ENCODE data around the gene PARP15.
A peak's percentile ranks its signal among the peaks of the same experiment; 100 is the strongest.
"Not testable (repeated sequence)": the region's sequence is repeated elsewhere in the genome, so short reads cannot be mapped to it uniquely, and the experiment has no call there.

Gene PARP15
- total RNA-seq, result 38.4 to 95.1 reads per million in 2 donors

DNA sequence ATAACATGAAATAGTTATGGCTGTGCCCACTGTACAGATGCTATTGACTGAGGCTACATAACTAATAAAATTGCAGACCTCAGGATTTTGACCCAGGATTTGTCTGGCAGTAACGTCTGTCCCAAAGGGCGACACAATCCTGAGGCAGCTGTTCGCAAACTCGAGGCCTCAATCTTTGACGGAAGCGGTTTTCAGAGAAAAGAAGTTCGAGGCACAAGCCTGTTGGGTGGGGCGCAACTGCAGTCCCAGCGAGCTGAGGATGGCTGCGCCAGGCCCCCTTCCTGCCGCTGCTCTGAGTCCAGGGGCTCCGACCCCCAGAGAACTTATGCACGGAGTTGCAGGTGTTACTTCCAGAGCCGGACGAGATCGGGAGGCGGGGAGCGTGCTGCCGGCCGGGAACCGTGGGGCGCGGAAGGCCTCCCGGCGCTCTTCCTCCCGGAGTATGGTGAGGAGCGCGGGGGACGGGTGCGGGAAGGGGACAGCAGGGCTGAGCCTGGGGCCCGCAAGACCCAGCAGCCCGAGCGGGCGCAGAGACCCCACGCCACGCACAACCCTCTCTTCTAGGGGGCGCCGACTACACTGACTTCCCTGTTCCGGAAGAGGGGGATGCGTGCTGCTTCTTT lies at the start of gene PARP15:
PARP15 (plus strand) TSS at position 242 of the 623 bp plus-strand sequence; CDS start at position 260, 18 bp downstream.
- DNase-seq, result peak; percentile 11

- DNase-seq, result no peak
Observed at GRCh38 chr3:122530164-122530563, 47.3 kb upstream of the PARP15 start.

DNA sequence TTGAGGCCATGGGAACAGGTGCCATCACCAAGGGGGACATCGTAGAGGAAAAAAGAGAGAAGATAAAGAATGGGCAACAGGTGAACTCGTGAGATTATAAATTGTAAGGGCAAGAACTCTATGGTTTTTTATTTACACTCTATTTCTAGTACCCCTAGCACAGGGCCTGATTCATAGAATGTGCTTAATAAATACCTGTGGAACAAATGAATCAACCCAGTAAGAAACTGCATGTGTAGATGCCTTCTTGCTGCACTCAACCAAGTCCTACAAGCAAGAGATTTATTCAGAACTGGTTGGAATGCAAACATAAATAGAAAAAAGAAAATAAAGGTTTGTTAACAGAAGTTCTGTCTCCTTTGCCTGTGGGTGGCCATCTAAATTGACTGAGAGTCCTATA lies 44.0 kb upstream of the PARP15 start:
- no peak for DNase-seq

DNA sequence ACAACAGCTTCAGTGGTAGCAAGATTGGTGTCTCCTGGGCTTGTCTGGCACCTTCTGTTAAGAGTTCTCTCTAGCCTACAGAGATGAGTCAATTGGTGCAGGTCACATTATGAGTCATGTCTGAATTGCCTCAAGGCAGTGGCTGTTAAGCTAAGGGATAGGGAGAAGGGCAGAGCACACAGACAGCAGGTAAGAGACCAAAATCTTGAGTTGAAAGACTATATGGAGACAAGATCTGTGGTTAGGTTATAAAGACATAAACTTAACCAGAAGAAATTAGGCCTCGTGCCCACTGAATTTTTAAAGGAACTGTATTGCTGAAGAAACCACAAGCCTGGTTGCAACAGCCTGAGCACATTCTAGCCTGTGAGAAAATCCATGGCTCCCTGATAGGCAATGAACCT lies 43.5 kb upstream of the PARP15 start:
- DNase-seq, result no peak

GRCh38 chr3:122535964-122536631 lies 41.4 kb upstream of the PARP15 start:
- no peak for DNase-seq

DNA sequence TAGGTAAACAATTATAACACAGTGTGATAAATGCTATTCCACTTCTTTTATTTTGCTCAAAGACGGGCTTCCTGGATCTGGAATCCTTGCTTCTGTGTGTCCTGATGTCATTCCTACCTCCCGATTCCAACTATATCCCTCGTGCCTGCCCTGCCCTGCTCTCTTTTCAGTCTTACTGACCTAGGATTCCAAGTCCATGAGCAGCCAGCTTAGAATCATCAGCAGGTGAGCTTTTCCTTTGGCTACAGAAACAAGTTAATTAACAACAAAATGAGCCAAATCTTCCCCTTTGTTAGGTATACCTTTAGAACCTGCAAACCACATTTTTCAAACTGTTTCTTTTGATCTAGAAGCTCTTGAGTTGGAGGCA lies 40.8 kb upstream of the PARP15 start:
- no peak for DNase-seq

DNA sequence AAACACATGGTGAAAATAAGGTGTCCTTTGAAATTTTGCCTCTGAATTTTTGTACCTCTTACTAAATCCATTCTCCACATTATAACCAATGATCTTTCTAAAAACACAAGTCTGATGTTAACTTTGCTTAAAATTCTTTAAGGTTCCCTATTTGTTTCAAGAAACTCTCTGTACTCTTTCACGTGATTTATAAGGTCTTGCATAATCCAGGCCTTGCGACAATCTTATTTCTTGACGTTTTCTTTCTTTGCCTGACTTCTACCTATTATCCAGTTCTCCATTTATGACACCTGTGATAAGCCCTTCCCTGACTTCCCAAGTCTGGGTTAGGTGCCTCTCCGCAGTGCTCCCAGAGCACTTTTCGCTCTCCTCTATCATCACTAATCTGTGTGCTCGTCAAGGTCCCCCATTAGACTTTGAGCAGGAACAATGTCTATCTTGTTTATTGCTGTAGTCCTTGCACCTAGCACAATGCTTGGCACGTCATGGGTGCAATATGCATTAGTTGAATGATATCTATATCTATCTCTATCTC lies 38.4 kb upstream of the PARP15 start:
- no peak for DNase-seq

DNA sequence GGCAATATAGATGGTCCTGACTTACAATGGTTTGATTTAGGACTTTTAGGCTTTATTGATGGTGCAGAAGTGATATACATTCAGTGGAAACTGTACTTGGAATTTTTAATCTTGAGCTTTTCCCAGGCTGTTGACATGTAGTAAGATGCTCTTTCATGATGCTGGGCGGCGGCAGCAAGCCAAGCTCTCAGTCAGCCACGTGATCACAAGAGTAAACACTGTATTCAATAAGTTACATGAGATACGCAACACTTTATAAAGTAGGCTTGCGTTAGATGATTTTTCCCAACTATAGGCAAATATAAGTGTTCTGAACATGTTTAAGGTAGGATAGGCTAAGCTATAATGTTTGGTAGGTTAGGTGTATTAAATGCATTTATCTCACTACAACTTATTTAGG lies 31.3 kb upstream of the PARP15 start:
- DNase-seq, result no peak

DNA sequence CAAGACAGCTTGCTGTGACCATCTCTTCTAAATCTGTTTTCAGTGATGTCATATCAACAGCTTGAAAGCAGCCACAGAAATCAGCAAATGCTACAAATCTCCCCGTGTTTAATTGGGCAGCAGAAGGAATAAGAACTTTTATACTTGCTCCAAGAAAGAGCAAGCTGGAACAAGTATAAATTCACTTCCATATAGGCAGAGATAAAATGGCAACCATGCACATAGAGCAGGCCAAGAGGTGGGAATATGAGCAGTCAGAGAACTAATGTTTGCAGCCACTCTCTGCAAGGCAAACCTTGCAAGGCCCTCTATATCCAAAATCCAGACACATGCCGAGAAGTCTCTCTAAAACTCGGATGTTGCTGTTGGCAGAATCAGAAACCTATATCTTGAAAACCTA lies 29.4 kb upstream of the PARP15 start:
- no peak for DNase-seq

- no peak for DNase-seq
Observed at GRCh38 chr3:122548619-122549018, 28.8 kb upstream of the PARP15 start.

- no peak for DNase-seq
Observed at GRCh38 chr3:122553171-122553570, 24.3 kb upstream of the PARP15 start.

GRCh38 chr3:122555275-122556071 lies 22.0 kb upstream of the PARP15 start:
- no peak for DNase-seq

DNA sequence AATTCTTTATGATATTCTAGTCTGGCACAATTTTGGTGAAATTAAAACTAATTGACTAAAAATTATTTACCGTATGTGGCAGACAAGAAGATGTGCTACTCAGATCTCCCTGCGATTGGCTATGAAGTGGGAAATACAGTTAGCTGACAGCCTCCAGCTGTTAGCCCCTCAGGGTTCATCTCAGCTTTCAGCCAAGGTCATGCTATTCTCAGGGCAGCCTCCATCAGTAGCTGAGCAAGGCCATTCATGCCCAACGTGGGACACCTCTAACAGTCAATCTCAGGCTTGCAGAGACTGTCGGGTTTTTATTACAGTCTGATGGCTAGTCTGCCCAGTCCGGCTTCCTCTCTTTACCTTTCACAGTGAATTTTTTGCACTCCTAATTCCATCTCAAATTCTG lies 20.1 kb upstream of the PARP15 start:
- no peak for DNase-seq

GRCh38 chr3:122558605-122559004 lies 18.8 kb upstream of the PARP15 start:
- DNase-seq, result no peak

DNA sequence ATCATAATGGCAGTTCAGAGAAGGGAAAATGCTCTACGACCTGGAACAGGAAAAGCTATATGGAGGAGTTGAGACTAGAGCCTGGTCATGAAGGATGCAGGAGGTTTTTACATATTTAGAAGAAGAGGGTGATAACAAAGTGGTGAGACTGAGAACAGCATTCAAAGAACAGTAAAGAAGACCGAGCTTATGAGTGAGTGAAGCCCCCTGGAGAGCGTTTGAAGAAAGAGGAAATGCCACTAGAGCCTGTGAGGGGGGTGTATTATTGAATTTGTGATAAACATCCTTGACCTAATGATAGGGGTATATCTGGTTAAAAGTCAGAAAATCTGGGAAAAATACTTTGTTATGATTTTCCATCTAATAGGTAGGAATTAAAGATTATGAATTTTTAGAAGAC lies 17.5 kb upstream of the PARP15 start:
- DNase-seq, result no peak

- DNase-seq, result peak; percentile 39
Observed at GRCh38 chr3:122560680-122561079, 16.8 kb upstream of the PARP15 start.

GRCh38 chr3:122562923-122563716 lies 14.3 kb upstream of the PARP15 start:
- DNase-seq, result no peak

- DNase-seq, result no peak
Observed at GRCh38 chr3:122563717-122564025, 13.8 kb upstream of the PARP15 start.

DNA sequence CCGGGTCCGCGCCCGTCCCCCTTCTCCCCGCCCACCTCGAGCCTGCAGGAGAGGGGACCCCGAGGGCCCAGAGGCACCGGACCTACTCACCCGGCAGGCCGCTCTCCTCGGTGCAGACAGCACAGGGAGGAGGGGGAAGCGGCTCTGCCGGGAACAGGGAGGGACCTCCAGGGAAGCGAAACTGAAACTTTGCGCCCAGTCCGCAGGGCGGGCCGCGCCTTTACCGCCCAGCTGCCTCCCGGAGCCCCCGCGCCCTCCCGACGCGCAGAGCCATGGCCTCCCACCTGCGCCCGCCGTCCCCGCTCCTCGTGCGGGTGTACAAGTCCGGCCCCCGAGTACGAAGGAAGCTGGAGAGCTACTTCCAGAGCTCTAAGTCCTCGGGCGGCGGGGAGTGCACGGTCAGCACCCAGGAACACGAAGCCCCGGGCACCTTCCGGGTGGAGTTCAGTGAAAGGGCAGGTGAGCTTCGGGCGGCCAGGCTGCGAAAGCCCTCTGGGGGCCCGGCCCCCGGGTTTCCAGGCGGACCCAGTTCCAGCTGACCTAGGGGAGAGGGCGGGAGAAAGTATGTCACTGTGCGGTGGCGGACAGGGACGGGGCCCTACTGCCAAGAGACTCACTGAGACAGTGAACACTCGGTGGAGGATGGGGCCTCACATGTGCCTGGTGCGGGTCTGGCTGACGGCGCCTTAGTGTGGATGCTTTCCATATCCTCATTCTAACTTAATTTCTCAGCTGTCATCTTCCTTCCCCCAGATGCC lies 13.1 kb upstream of the PARP15 start, which contains the start of the genes DTX3L and PARP9:
DTX3L (plus strand) TSS at position 184 of the 758 bp plus-strand sequence; CDS start at position 273, 89 bp downstream.
PARP9 (minus strand) TSS at position 146 of the 758 bp plus-strand sequence. CDS start 4,680 bp downstream, outside the sequence.
- peak; percentile 68 for DNase-seq

DNA sequence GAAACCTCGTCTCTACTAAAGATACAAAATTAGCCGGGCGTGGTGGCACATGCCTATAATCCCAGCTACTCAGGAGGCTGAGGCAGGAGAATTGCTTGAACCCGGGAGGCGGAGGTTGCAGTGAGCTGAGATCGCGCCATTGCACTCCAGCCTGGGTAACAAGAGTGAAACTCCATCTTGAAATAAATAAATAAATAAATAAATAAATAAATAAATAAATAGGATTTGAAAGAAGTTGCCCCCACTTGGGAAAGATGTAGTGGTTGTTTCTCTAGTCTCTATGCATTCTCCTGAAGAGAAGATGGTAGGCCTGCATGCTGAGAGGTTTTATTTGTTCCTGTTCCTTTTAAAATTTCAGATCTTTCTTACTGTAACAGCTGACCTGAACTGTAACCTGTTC lies 9.3 kb upstream of the PARP15 start:
- DNase-seq, result not testable (repeated sequence)

DNA sequence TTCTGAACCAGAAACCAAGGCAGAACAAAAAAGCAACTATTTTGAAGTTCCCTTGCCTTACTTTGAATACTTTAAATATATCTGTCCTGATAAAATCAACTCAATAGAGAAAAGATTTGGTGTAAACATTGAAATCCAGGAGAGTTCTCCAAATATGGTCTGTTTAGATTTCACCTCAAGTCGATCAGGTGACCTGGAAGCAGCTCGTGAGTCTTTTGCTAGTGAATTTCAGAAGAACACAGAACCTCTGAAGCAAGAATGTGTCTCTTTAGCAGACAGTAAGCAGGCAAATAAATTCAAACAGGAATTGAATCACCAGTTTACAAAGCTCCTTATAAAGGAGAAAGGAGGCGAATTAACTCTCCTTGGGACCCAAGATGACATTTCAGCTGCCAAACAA lies 8.7 kb upstream of the PARP15 start:
- no peak for DNase-seq

DNA sequence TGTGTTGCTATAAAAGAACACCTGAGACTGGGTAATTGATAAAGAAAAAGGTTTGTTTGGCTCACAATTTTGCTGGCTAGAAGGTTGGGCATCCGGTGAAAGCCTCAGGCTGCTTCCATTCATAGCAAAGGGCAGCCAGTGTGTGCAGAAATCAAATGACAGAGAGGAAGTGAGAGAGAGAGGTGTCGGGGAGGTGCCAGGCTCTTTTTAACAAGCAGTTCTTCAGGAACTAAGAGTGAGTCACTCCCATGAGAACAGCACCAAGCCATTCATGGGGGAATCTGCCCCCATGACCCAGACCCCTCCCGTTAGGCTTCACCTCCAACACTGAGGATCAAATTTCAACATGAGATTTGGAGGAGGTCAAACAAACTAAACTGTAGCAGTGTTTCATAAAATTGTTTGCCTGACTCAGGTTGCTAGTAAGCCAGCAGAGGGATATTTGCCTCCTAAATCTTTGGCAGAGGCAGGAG lies 4.5 kb upstream of the PARP15 start:
- no peak for DNase-seq
